HEK293 (cell line): Measurements from ENCODE around the gene ITSN1.
A peak's percentile ranks its signal among the peaks of the same experiment; 100 is the strongest.

ENCODE experiments used
- BCL11B ChIP-seq: fragments of 450-650 bp; formaldehyde crosslinking; IDR thresholded peaks from 2 replicates; pipeline ENCODE4 v1.5.1; 2016; ENCODE audit warnings: low read depth, missing biosample characterization, missing genetic modification characterization
- ELK4 ChIP-seq: IDR thresholded peaks from 2 replicates; pipeline ENCODE4 v1.6.1; 2011; ENCODE audit warnings: mild to moderate bottlenecking, low read depth, low read length, borderline replicate concordance
- GFI1B ChIP-seq: fragments of 450-650 bp; formaldehyde crosslinking; IDR thresholded peaks from 2 replicates; pipeline ENCODE4 v1.5.1; 2016; ENCODE audit warnings: missing biosample characterization, missing genetic modification characterization
- KLF8 ChIP-seq: fragments of 450-650 bp; formaldehyde crosslinking; IDR thresholded peaks from 2 replicates; pipeline ENCODE4 v1.5.1; 2016; ENCODE audit warnings: missing biosample characterization, missing genetic modification characterization
- MYNN ChIP-seq: fragments of 450-650 bp; formaldehyde crosslinking; IDR thresholded peaks from 2 replicates; pipeline ENCODE4 v1.5.1; 2016; ENCODE audit warnings: missing biosample characterization, missing genetic modification characterization, borderline replicate concordance
- PBX3 ChIP-seq: sonication (generic); formaldehyde crosslinking; IDR thresholded peaks from 2 replicates; pipeline ENCODE4 v1.8.1; 2022; ENCODE audit warnings: mild to moderate bottlenecking, moderate library complexity, missing genetic modification reagents
- PRDM2 ChIP-seq: fragments of 450-650 bp; formaldehyde crosslinking; IDR thresholded peaks from 2 replicates; pipeline ENCODE4 v1.5.1; 2016; ENCODE audit warnings: missing biosample characterization, missing genetic modification characterization, borderline replicate concordance
- YY2 ChIP-seq: fragments of 450-650 bp; formaldehyde crosslinking; IDR thresholded peaks from 2 replicates; pipeline ENCODE4 v1.5.1; 2016; ENCODE audit warnings: missing biosample characterization, missing genetic modification characterization
- ZBTB21 ChIP-seq: fragments of 450-650 bp; formaldehyde crosslinking; IDR thresholded peaks from 2 replicates; pipeline ENCODE4 v1.5.1; 2017; ENCODE audit warnings: missing biosample characterization, missing genetic modification characterization
- ZBTB48 ChIP-seq: fragments of 450-650 bp; formaldehyde crosslinking; IDR thresholded peaks from 2 replicates; pipeline ENCODE4 v1.5.1; 2016; ENCODE audit warnings: missing biosample characterization, missing genetic modification characterization
- ZEB2 ChIP-seq: fragments of 450-650 bp; formaldehyde crosslinking; IDR thresholded peaks from 2 replicates; pipeline ENCODE4 v1.5.1; 2016; ENCODE audit warnings: missing biosample characterization, missing genetic modification characterization
- ZFHX2 ChIP-seq: fragments of 450-650 bp; formaldehyde crosslinking; conservative IDR thresholded peaks from 2 replicates; pipeline ENCODE4 v1.5.1; 2016; ENCODE audit warnings: missing biosample characterization, missing genetic modification characterization
- ZFP3 ChIP-seq: fragments of 450-650 bp; formaldehyde crosslinking; IDR thresholded peaks from 2 replicates; pipeline ENCODE4 v1.5.1; 2016; ENCODE audit warnings: low read depth, missing biosample characterization, missing genetic modification characterization
- ZIC2 ChIP-seq: fragments of 450-650 bp; formaldehyde crosslinking; IDR thresholded peaks from 2 replicates; pipeline ENCODE4 v1.5.1; 2016; ENCODE audit warnings: missing biosample characterization, missing genetic modification characterization
- ZNF10 ChIP-seq: fragments of 450-650 bp; formaldehyde crosslinking; IDR thresholded peaks from 2 replicates; pipeline ENCODE4 v1.5.1; 2017; ENCODE audit warnings: missing biosample characterization, missing genetic modification characterization
- ZNF112 ChIP-seq: fragments of 450-650 bp; formaldehyde crosslinking; IDR thresholded peaks from 2 replicates; pipeline ENCODE4 v1.5.0; 2017; ENCODE audit warnings: missing biosample characterization, missing genetic modification characterization
- ZNF138 ChIP-seq: fragments of 450-650 bp; formaldehyde crosslinking; IDR thresholded peaks from 2 replicates; pipeline ENCODE4 v1.5.1; 2016; ENCODE audit warnings: missing biosample characterization, missing genetic modification characterization, borderline replicate concordance
- ZNF16 ChIP-seq: fragments of 450-650 bp; formaldehyde crosslinking; IDR thresholded peaks from 2 replicates; pipeline ENCODE4 v1.5.1; 2016; ENCODE audit warnings: low read depth, missing biosample characterization, missing genetic modification characterization
- ZNF248 ChIP-seq: fragments of 450-650 bp; formaldehyde crosslinking; IDR thresholded peaks from 2 replicates; pipeline ENCODE4 v1.5.1; 2017; ENCODE audit warnings: missing biosample characterization, missing genetic modification characterization
- ZNF280C ChIP-seq: fragments of 450-650 bp; formaldehyde crosslinking; IDR thresholded peaks from 2 replicates; pipeline ENCODE4 v1.5.1; 2016; ENCODE audit warnings: missing biosample characterization, missing genetic modification characterization
- ZNF311 ChIP-seq: fragments of 450-650 bp; formaldehyde crosslinking; IDR thresholded peaks from 2 replicates; pipeline ENCODE4 v1.5.1; 2017; ENCODE audit warnings: missing biosample characterization, missing genetic modification characterization, borderline replicate concordance
- ZNF324 ChIP-seq: fragments of 450-650 bp; formaldehyde crosslinking; IDR thresholded peaks from 2 replicates; pipeline ENCODE4 v1.5.1; 2016; ENCODE audit warnings: missing biosample characterization, missing genetic modification characterization
- ZNF473 ChIP-seq: fragments of 450-650 bp; formaldehyde crosslinking; IDR thresholded peaks from 2 replicates; pipeline ENCODE4 v1.5.1; 2017; ENCODE audit warnings: missing biosample characterization, missing genetic modification characterization
- ZNF521 ChIP-seq: fragments of 450-650 bp; formaldehyde crosslinking; IDR thresholded peaks from 2 replicates; pipeline ENCODE4 v1.5.1; 2017; ENCODE audit warnings: missing biosample characterization, mild to moderate bottlenecking, missing genetic modification characterization
- ZNF701 ChIP-seq: fragments of 450-650 bp; formaldehyde crosslinking; IDR thresholded peaks from 2 replicates; pipeline ENCODE4 v1.5.1; 2016; ENCODE audit warnings: missing biosample characterization, missing genetic modification characterization
- ZNF76 ChIP-seq: fragments of 450-650 bp; formaldehyde crosslinking; IDR thresholded peaks from 2 replicates; pipeline ENCODE4; 2016; ENCODE audit warnings: low read depth, missing biosample characterization, missing genetic modification characterization, borderline replicate concordance
- ZNF785 ChIP-seq: fragments of 450-650 bp; formaldehyde crosslinking; IDR thresholded peaks from 2 replicates; pipeline ENCODE4 v1.5.1; 2016; ENCODE audit warnings: missing biosample characterization, missing genetic modification characterization
- TF ChIP-seq, protein P1 (sequence below): fragments of 450-650 bp; formaldehyde crosslinking; IDR thresholded peaks from 2 replicates; pipeline ENCODE4 v1.5.1; 2017; ENCODE audit warnings: missing biosample characterization, missing genetic modification characterization

The ITSN1 gene

GRCh38 chr21:33641352-33642026 is 812 bp upstream of the ITSN1 start, which contains the start of gene CRYZL1 (continued):
- TF ChIP-seq ZNF473 (tag by site-specific recombination) = no peak
- no peak for TF ChIP-seq ELK4
- TF ChIP-seq YY2 (tag by site-specific recombination) = no peak
- TF ChIP-seq ZNF280C = no peak
- no peak for TF ChIP-seq ZNF521 (tag by site-specific recombination)
- TF ChIP-seq ZNF112 (tag by site-specific recombination) = no peak
- TF ChIP-seq ZNF76 (tag by site-specific recombination) = peak; percentile 83
- peak; percentile 90 for TF ChIP-seq PBX3 (CRISPR knock-in tag)
- TF ChIP-seq ZIC2 = no peak
- TF ChIP-seq MYNN (tag by site-specific recombination) = no peak
- TF ChIP-seq BCL11B (tag by site-specific recombination) = peak; percentile 17; the same call in 1 of the 2 replicates
- TF ChIP-seq ZFHX2 (tag by site-specific recombination) = no peak
- TF ChIP-seq ZNF10 (tag by site-specific recombination) = peak; percentile 97
- peak; percentile 48; the same call in 1 of the 2 replicates for TF ChIP-seq ZBTB21
- TF ChIP-seq GFI1B (tag by site-specific recombination) = no peak
- no peak for TF ChIP-seq ZFP3
- no peak for TF ChIP-seq ZNF785 (tag by site-specific recombination)
- TF ChIP-seq ZNF138 (tag by site-specific recombination) = no peak
- no peak for TF ChIP-seq ZNF248
- TF ChIP-seq, protein P1, sequence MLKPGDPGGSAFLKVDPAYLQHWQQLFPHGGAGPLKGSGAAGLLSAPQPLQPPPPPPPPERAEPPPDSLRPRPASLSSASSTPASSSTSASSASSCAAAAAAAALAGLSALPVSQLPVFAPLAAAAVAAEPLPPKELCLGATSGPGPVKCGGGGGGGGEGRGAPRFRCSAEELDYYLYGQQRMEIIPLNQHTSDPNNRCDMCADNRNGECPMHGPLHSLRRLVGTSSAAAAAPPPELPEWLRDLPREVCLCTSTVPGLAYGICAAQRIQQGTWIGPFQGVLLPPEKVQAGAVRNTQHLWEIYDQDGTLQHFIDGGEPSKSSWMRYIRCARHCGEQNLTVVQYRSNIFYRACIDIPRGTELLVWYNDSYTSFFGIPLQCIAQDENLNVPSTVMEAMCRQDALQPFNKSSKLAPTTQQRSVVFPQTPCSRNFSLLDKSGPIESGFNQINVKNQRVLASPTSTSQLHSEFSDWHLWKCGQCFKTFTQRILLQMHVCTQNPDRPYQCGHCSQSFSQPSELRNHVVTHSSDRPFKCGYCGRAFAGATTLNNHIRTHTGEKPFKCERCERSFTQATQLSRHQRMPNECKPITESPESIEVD (tag by site-specific recombination) = peak; percentile 10; the same call in 1 of the 2 replicates
- peak; percentile 93 for TF ChIP-seq ZBTB48
- TF ChIP-seq KLF8 (tag by site-specific recombination) = peak; percentile 97; the same call in 1 of the 2 replicates
- TF ChIP-seq ZEB2 (tag by site-specific recombination) = peak; percentile 75; the same call in 1 of the 2 replicates
- no peak for TF ChIP-seq ZNF16 (tag by site-specific recombination)
- no peak for TF ChIP-seq ZNF701
- no peak for TF ChIP-seq ZNF311 (tag by site-specific recombination)
- TF ChIP-seq ZNF324 (tag by site-specific recombination) = peak; percentile 94
- no peak for TF ChIP-seq PRDM2 (tag by site-specific recombination)
